Activated CD8-positive, alpha-beta memory T cell treated with anti-CD3 and anti-CD28 coated beads, Interleukin-2, amount 50 U/mL, for 48 hours (primary cell): ENCODE measurements around the gene HDAC6.

Experiments
- DNase-seq: peaks from one replicate; pipeline ENCODE4 v3.0.0-alpha.2; 2020

HDAC6 gene

GRCh38 chrX:48801280-48802088 lies at the start of gene HDAC6:
HDAC6 (plus strand) TSS chrX:48802067; CDS start chrX:48802693, 626 bp downstream.
- DNase-seq = peak; percentile 90

DNA sequence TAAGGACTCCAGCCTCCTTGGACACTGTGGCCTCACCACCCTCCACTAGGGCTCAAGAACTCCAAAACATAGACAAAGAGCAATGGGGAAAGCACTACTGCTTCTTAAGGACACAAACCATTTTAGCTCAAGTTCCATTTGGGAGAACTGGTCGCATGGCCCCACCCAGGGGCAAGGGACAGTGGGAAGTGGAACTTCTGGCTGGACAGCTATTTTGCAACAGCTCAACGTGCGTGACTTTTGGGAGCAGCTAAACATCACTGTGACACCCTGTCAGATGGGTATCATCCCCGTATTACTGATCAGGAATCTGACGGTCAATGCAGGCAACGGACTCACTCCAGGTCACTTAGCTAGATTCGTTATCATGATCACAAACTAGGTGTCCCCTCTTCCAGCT lies 49.4 kb upstream of the HDAC6 start:
- DNase-seq = no peak

GRCh38 chrX:48753708-48754228 lies 48.1 kb upstream of the HDAC6 start:
- no peak for DNase-seq

- DNase-seq = no peak
Measured at GRCh38 chrX:48754238-48754637, 47.6 kb upstream of the HDAC6 start.

DNA sequence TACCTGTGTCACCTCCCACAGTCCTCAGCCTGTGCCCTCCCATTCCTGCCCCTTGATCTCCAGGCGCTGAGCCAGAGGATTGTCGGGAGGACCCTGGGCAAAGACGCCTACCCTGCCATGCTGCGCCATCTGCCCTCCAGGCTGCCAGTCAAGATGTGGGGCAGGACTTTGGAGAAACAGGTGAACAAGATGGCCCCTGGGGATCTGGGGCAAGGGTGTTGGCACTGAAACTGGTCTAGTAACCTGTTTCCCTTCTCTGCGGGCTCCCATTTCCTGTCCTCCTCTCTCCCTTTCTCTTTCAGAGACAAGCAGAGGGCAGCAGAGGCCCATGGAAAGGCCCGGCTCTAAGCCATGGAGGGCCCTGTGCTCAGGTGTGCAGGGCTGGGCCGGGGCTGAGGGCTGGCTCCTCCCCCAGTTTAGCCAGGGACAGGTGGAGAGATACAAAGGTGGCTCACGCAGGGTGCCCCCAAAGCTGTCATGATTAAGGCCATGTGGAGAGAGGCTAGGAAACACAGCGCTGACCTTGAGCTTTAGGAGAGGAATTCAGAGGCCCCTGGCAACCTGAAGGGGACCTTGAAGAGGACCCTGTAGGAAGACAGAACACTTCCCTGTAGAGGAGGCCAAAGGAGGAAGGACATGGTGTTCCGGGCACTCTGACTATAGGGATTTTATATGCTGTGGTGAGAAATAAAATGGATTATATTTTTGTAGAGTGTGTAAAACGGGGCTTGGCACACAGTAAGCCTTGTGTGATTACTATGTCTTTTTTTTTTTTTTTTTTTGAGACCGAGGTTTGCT lies 40.0 kb upstream of the HDAC6 start, which contains the start of gene GLOD5:
TSS of gene GLOD5 (plus strand) at position 74 of the 798 bp plus-strand sequence. CDS start at position 118, 44 bp downstream.
- DNase-seq = no peak

- DNase-seq = no peak
Measured at GRCh38 chrX:48769230-48769629, 32.6 kb upstream of the HDAC6 start.

GRCh38 chrX:48770296-48770695 lies 31.6 kb upstream of the HDAC6 start:
- no peak for DNase-seq

DNA sequence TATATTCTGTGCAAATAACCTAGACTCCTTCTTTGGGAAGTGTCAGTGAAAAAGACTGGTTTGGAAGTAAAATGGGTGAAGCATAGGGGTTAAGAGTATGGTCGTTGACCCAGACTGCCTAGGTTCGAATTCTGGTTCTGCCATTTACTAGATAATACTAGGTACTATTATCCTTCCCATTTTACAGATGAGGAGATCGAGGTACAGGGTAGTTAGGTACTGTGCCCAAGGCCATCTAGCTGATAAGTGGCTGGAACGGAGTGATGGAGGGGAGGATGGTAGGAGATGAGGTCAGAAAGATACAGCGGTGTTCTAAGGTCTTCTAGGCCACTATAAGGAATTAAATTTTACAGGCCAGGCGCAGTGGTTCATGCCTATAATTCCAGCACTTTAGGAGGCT lies 29.3 kb upstream of the HDAC6 start:
- DNase-seq = no peak

DNA sequence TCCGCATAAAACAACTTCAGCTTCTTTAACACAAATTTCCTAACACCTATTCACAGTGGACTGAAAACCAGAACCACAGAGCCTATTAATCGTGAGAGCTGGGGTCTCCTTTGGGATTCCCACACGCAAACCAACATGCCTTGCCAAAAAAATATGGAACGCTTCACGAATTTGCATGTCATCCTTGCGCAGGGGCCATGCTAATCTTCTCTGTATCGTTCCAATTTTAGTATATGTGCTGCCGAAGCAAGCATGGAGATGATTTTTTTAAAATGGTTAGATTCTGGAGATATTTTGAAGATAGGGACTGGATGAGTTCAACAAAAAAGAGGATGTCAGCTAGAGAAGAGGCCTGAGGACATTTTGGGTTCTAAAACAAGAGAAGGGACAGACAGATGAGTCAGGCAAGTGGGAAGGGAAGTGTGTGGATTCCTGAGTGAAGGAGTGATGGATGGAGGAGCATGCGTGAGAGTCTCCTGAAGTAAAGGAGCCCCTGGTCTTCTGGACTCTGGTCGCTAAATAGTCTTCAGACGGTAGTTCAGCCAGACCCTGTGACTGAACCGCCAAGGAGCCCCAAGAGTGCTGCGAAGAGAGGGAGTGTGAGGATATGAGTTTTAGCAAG lies 24.9 kb upstream of the HDAC6 start:
- DNase-seq = no peak

DNA sequence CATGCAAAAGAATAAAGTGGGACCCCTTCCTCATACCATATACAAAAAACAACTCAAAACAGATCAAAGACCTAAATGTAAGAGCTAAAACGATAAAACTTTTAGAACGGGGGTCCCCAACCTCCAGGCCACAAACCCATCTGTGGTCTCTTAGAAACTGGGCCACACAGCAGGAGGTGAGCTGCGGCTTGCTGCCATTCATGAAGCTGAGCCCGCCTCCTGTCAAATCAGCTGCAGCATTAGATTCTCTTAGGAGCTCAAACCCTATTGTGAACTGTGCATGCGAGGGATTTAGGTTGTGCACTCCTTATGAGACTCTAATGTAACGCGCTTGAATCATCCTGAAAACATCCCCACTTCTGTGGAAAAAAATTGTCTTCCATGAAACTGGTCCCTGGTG lies 22.5 kb upstream of the HDAC6 start:
- DNase-seq = no peak

- DNase-seq = no peak
Measured at GRCh38 chrX:48781705-48782104, 20.2 kb upstream of the HDAC6 start.

DNA sequence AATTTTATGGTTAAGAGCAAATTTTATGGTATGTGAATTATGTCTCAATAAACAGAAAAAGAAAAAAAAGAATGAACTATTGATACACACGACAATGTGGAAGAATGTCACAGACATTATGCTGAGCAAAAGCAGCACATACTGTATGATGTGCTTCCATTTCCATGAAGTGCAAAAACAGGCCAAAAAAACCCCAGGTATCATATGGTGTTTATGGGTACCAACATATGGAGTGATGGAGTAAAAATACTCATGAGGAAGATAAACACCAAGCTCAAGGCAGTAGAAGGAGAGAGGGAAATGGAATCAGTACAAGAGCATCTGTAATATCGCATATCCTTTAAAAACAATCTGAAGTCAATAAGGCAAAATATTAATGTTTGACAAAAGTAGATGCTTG lies 19.7 kb upstream of the HDAC6 start:
- no peak for DNase-seq

DNA sequence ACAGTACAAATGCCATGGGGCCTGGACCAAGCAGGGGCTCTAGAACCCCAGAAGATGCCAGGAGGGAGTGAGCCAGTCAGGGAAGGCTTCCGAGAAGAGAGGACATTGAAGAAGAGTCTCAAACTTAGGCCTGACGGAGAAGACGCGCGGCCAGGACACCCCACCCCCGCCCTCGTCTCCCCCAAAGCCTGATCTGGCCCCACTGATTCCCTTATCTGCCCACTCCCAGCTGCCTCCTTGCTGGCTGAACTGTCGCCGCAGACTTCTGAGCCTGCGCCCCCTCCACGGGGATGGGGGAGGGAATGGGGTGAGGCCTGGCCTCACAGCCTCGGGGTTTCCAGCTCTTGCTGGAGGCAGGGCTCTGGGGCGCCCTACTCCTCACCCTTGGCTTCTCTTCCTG lies 19.1 kb upstream of the HDAC6 start:
- no peak for DNase-seq

- DNase-seq = no peak
Measured at GRCh38 chrX:48784726-48785125, 17.1 kb upstream of the HDAC6 start.

GRCh38 chrX:48785186-48785539 lies 16.7 kb upstream of the HDAC6 start:
- DNase-seq = no peak

- no peak for DNase-seq
Measured at GRCh38 chrX:48785540-48786214, 16.2 kb upstream of the HDAC6 start.

DNA sequence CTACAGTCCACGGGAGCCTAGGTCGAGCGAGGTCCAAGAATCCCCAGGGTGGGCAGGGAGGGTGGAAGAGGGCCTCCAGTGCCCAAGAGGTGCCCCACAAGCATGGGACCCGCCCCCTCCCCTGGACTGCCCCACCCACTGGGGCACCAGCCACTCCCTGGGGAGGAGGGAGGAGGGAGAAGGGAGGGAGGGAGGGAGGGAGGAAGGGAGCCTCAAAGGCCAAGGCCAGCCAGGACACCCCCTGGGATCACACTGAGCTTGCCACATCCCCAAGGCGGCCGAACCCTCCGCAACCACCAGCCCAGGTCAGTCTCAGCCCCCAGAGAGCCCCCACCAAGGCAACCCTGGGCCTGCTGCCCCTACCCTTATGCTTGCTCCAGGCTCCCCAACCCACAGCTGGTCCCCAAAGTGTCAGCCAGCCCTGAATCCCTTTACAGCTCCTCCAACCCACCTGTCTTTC lies 15.5 kb upstream of the HDAC6 start, which contains the start of gene GATA1:
TSS of gene GATA1 (plus strand) at position 250 of the 460 bp plus-strand sequence. CDS start 4,520 bp downstream, outside the sequence.
- DNase-seq = no peak

- no peak for DNase-seq
Measured at GRCh38 chrX:48786825-48787504, 14.9 kb upstream of the HDAC6 start.

GRCh38 chrX:48787505-48788443 lies 14.1 kb upstream of the HDAC6 start:
- no peak for DNase-seq

DNA sequence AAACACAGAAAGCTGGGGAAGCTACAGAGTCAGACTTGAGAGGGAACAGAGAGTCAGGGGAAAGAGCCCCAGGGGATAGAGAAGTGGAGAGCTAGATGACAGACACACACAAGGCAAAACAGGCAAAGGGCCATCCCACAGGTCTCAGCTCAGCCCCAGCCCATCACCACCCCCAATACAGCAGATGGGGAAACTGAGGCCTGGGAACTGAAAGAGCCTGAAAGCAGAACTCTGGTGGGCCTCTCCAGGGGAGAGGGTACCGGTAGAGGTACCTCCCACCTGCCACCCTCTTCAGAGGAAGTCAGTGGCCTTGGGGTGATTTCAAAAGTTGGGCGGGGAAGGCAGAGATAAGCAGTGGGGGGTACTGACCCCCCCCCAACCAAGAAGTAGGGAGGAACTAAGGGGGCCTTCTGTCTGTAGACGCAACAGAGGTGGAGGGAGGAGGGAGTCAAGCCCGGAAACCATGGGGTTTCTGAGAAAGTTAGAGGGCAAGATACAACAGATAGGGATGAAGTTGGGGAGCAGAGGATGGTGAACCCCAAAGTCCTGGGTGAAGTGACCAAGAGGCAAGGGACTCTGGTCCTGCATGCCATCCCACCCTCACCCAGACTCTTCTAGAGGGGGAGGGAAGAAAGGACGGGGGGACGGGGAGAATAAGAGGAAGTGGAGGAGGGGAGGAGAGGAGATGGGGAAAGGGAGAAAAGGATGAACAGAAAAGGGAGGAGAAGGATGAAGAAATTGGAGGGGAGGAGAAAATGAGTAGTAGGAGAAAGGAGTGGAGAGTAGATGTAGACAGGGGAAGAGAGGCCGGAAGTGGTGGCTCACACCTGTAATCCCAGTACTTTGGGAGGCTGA lies 12.3 kb upstream of the HDAC6 start:
- no peak for DNase-seq
